Memory B cell (primary cell): ENCODE data around the gene GUSB.

ENCODE experiments used
- ATAC-seq: fragments of 150-1000 bp; cut with Tn5 transposase; 2 replicates; pipeline ENCODE4 v1.10.0; 2021; ENCODE audit warnings: low read depth, mild to moderate bottlenecking, moderate library complexity
- DNase-seq, 2 donors: peaks; one replicate each; pipeline ENCODE4 v3.0.0; 2022; ENCODE audit warnings: low spot score in 2 of 2
- H3K27ac Mint-ChIP-seq: one replicate; pipeline ENCODE4 v1.8.0; 2022; ENCODE audit warnings: mild to moderate bottlenecking, moderate library complexity, mixed read lengths
- H3K27me3 Mint-ChIP-seq: one replicate; pipeline ENCODE4 v1.8.0; 2022; ENCODE audit warnings: mixed read lengths
- H3K36me3 Mint-ChIP-seq: one replicate; pipeline ENCODE4 v1.8.0; 2022; ENCODE audit warnings: mild to moderate bottlenecking, mixed read lengths
- H3K4me1 Mint-ChIP-seq: one replicate; pipeline ENCODE4 v1.8.0; 2022; ENCODE audit warnings: mixed read lengths
- H3K4me3 Mint-ChIP-seq: one replicate; pipeline ENCODE4 v1.8.0; 2022; ENCODE audit warnings: mild to moderate bottlenecking, moderate library complexity, mixed read lengths
- H3K9me3 Mint-ChIP-seq: one replicate; pipeline ENCODE4 v1.8.0; 2022; ENCODE audit warnings: mixed read lengths

GUSB gene

GRCh38 chr7:65931685-65932084 is 50.3 kb downstream of the GUSB start:
- H3K4me3 Mint-ChIP-seq = no peak overlapping the region
- no peak for ATAC-seq
- peaks cover 14% of the 10 kb centered on the region for H3K36me3 Mint-ChIP-seq
- no peak for DNase-seq
- H3K9me3 Mint-ChIP-seq = peaks cover 5% of the 10 kb centered on the region
- peaks cover 6% of the 10 kb centered on the region for H3K4me1 Mint-ChIP-seq
- H3K27me3 Mint-ChIP-seq = no peaks in the 10 kb centered on the region
- no peak overlapping the region for H3K27ac Mint-ChIP-seq

GRCh38 chr7:65927489-65928448 is 54.2 kb downstream of the GUSB start:
- H3K36me3 Mint-ChIP-seq = peaks cover 5% of the 10 kb centered on the region
- H3K4me3 Mint-ChIP-seq = no peak overlapping the region
- no peaks in the 10 kb centered on the region for H3K27me3 Mint-ChIP-seq
- ATAC-seq = no peak
- H3K4me1 Mint-ChIP-seq = peaks cover 9% of the 10 kb centered on the region
- no peaks in the 10 kb centered on the region for H3K9me3 Mint-ChIP-seq
- H3K27ac Mint-ChIP-seq = no peak overlapping the region
- DNase-seq = no peak

- no peaks in the 10 kb centered on the region for H3K9me3 Mint-ChIP-seq
- H3K4me3 Mint-ChIP-seq = no peak overlapping the region
- DNase-seq (no peak), ATAC-seq (no peak)
- H3K27ac Mint-ChIP-seq = no peak overlapping the region
- peaks cover 9% of the 10 kb centered on the region for H3K4me1 Mint-ChIP-seq
- H3K36me3 Mint-ChIP-seq = peaks cover 5% of the 10 kb centered on the region
- no peaks in the 10 kb centered on the region for H3K27me3 Mint-ChIP-seq
Measured at GRCh38 chr7:65926588-65926987, 55.4 kb downstream of the GUSB start.

- no peaks in the 10 kb centered on the region for H3K9me3 Mint-ChIP-seq
- H3K4me3 Mint-ChIP-seq = no peak overlapping the region
- H3K27ac Mint-ChIP-seq = no peak overlapping the region
- peaks cover 5% of the 10 kb centered on the region for H3K4me1 Mint-ChIP-seq
- ATAC-seq = no peak
- no peaks in the 10 kb centered on the region for H3K27me3 Mint-ChIP-seq
- no peak for DNase-seq
- H3K36me3 Mint-ChIP-seq = peaks cover 6% of the 10 kb centered on the region
Measured at GRCh38 chr7:65925040-65925439, 57.0 kb downstream of the GUSB start.

- Mint-ChIP-seq H3K36me3 (peaks cover 8% of the 10 kb centered on the region), H3K27ac (no peak overlapping the region), H3K4me3 (no peak overlapping the region), H3K4me1 (peaks cover 6% of the 10 kb centered on the region), H3K9me3 (no peaks in the 10 kb centered on the region), H3K27me3 (no peaks in the 10 kb centered on the region)
- ATAC-seq (no peak), DNase-seq (no peak)
Measured at GRCh38 chr7:65924193-65924592, 57.8 kb downstream of the GUSB start.

- Mint-ChIP-seq H3K4me1 (peaks cover 8% of the 10 kb centered on the region), H3K36me3 (peaks cover 8% of the 10 kb centered on the region), H3K27ac (no peak overlapping the region), H3K9me3 (no peaks in the 10 kb centered on the region), H3K27me3 (no peaks in the 10 kb centered on the region), H3K4me3 (no peak overlapping the region)
- DNase-seq (no peak), ATAC-seq (no peak)
Measured at GRCh38 chr7:65923316-65923715, 58.7 kb downstream of the GUSB start.

- Mint-ChIP-seq H3K27me3 (no peaks in the 10 kb centered on the region), H3K9me3 (no peaks in the 10 kb centered on the region), H3K4me1 (peaks cover 15% of the 10 kb centered on the region), H3K27ac (peak overlapping the region; percentile 19), H3K36me3 (peaks cover 2% of the 10 kb centered on the region), H3K4me3 (no peak overlapping the region)
- peak in 1 of 2 donors; percentile 4 for DNase-seq
- peak; percentile 96 for ATAC-seq
Measured at GRCh38 chr7:65915921-65916657, 65.9 kb downstream of the GUSB start.

GRCh38 chr7:65912237-65912636 is 69.8 kb downstream of the GUSB start:
- ATAC-seq = no peak
- no peaks in the 10 kb centered on the region for H3K36me3 Mint-ChIP-seq
- H3K4me1 Mint-ChIP-seq = peaks cover 9% of the 10 kb centered on the region
- no peak overlapping the region for H3K27ac Mint-ChIP-seq
- H3K4me3 Mint-ChIP-seq = no peak overlapping the region
- no peaks in the 10 kb centered on the region for H3K27me3 Mint-ChIP-seq
- no peak for DNase-seq
- H3K9me3 Mint-ChIP-seq = no peaks in the 10 kb centered on the region
